ENCODE measurements around the gene PLIN5.

- no peak for TF ChIP-seq CTCF (IDR thresholded peaks at IDR 0.05; ENCODE audit: borderline replicate concordance, extremely low read depth, low read length, poor library complexity, severe bottlenecking)
- TF ChIP-seq EZH2 (IDR thresholded peaks at IDR 0.05; ENCODE audit: borderline replicate concordance, low read depth, low read length, severe bottlenecking), result no peak
Measured at GRCh38 chr19:4505570-4506448, 29.2 kb downstream of the PLIN5 start.
